ENCODE data around the gene ACER2.
A peak's percentile ranks its signal among the peaks of the same experiment; 100 is the strongest.
"Not testable (repeated sequence)": the region's sequence is repeated elsewhere in the genome, so short reads cannot be mapped to it uniquely, and the experiment has no call there.

The ACER2 gene

GRCh38 chr9:19408693-19409400 lies at the start of gene ACER2:
Gene ACER2 (plus strand): TSS chr9:19409009. CDS start chr9:19409085, 76 bp downstream.
- peak; percentile 55 for DNase-seq

- no peak for DNase-seq
Observed at GRCh38 chr9:19369107-19369506, 39.7 kb upstream of the ACER2 start.

GRCh38 chr9:19371942-19372341 lies 36.9 kb upstream of the ACER2 start:
- no peak for DNase-seq

- DNase-seq: no peak
Observed at GRCh38 chr9:19372567-19372966, 36.2 kb upstream of the ACER2 start.

- no peak for DNase-seq
Observed at GRCh38 chr9:19373527-19373926, 35.3 kb upstream of the ACER2 start.

DNA sequence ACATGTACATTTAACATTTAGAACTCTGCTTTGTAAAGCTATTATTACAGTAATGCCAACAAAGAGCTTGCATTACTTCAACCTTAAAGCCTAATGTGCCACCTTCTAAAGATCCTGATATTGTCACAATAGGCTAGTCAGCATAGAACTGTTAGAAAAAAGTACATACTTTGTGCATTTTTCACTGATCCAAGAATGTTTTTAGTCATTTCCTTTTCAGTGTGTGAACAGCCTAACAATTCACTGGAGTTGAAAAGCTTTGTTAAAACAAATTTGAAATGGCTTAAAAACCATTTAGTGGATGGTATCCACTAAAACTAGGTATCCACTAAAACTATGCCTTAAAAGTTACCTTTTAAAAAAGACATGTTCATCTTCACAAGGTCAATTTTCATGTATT lies 33.3 kb upstream of the ACER2 start:
- no peak for DNase-seq

DNA sequence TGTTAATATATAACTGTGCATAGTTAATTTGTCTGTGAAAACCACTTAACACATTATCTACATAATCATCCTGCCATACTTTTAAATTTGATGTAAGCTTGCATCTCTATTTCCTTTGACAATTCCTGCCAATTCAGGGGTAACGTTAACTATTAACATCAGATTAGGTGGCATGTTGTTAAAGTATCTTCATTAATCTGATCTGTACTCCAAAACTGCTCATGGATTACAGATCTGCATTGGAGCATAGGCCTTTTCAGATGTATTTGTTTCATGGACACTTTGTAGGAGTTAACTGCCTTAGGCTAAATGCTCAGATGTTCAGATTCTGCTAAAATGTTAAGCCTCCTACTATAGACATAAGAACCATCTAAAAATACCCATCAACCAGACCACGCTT lies 31.9 kb upstream of the ACER2 start:
- DNase-seq: no peak

- DNase-seq: no peak
Observed at GRCh38 chr9:19378164-19378563, 30.6 kb upstream of the ACER2 start.

DNA sequence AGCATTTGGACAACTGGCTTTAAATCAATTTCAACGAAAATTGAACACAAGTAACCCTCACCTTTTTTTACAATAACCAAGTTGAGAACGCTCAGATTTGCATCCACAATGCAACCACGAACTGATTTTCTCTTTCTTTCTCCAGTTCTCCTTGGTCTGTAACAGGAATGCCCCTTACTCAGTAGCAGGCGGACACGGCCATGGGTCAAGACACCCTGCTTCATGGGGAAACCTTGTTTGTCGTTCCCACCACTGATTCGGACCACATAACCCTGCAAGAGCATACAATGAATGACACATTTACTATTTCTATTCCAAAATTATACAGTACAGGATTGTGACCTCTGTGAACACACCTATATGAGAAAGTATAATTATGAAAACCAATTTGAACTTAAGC lies 30.2 kb upstream of the ACER2 start:
- no peak for DNase-seq

- no peak for DNase-seq
Observed at GRCh38 chr9:19379283-19379682, 29.5 kb upstream of the ACER2 start.

- DNase-seq: no peak
Observed at GRCh38 chr9:19379697-19380046, 29.1 kb upstream of the ACER2 start.

GRCh38 chr9:19380826-19381075 lies 28.1 kb upstream of the ACER2 start:
- DNase-seq: no peak

DNA sequence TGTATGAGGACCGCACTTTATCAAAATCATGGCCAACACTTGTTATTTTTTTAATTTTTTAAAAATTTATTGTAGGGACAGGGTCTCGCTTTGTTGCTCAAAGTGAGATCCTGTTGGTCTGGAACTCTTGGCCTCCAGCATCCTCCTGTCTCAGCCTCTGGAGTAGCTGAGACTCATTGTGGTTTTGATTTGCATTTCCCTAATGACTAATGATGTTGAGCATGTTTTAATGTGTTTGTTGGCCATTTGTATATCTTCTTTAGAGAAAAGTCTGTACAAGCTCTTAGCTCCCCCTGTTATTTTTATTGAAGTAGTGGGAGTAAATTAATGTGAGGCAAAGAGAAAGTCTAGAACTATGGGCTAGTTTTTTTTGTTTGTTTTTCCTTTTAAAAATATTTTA lies 27.2 kb upstream of the ACER2 start:
- DNase-seq: no peak

DNA sequence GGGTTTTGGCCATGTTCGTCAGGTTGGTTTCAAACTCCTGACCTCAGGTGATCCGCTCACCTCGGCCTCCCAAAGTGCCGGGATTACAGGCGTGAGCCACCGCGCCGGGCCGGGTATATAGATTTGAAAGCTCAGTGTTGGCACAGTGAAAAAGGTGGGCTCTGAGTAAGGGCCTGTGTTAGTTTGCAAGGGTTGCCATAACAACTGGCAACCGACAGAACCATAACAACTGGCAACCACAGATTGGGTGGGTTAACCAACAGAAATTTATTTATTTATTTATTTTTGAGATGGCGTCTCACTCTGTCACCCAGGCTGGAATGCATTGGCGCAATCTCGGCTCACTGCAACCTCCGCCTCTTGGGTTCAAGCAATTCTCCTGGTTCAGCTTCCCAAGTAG lies 23.6 kb upstream of the ACER2 start:
- not testable (repeated sequence) for DNase-seq

DNA sequence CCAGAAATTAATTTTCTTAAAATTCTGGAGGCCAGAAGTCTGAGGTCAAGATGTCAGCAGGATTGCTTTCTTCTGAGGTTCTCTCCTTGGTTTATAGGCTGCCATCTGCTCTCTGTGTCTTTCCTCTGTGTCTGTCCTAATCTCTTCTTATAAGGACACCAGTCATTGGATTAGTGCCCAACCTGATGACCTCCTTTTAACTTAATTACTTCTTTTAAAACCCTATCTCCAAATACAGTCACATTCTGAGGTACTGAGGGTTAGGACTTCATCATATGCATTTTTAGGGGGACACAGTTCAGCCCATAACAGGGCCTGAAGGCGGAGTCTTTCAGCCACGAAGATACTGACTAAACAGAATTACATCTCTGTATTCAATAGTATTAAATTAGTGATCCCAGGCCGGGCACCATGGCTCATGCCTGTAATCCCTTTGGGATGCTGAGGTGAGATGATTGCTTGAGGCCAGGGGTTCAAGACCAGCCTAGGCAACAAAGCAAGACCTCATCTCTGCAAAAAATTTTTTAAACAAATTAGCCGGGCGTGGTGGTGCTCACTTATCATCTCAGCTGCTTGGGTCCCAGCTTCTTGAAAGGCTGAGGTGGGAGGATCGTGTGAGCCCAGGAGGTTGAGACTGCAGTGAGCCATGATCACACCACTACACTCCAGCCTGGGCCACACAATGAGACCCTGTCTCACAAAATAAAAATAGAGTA lies 22.9 kb upstream of the ACER2 start:
- DNase-seq: no peak

GRCh38 chr9:19386502-19387044 lies 22.2 kb upstream of the ACER2 start:
- no peak for DNase-seq

- no peak for DNase-seq
Observed at GRCh38 chr9:19387317-19387716, 21.5 kb upstream of the ACER2 start.

DNA sequence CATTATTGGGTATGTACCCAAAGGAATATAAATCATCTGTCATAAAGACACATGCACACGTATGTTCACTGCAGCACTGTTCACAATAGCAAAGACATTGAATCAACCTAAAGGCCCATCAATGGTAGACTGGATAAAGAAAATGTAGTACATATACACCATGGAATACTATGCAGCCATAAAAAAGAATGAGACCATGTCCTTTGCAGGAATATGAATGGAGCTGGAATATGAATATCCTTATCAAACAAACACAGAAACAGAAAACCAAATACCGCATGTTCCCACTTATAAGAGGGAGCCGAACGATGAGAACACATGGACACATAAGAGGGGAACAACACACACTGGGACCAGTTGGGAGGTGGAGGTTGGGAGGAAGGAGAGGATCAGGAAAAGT lies 19.3 kb upstream of the ACER2 start:
- not testable (repeated sequence) for DNase-seq

GRCh38 chr9:19397845-19398244 lies 11.0 kb upstream of the ACER2 start:
- no peak for DNase-seq

- not testable (repeated sequence) for DNase-seq
Observed at GRCh38 chr9:19403231-19403630, 5.6 kb upstream of the ACER2 start.

GRCh38 chr9:19404283-19405075 lies 4.3 kb upstream of the ACER2 start:
- DNase-seq: no peak

DNA sequence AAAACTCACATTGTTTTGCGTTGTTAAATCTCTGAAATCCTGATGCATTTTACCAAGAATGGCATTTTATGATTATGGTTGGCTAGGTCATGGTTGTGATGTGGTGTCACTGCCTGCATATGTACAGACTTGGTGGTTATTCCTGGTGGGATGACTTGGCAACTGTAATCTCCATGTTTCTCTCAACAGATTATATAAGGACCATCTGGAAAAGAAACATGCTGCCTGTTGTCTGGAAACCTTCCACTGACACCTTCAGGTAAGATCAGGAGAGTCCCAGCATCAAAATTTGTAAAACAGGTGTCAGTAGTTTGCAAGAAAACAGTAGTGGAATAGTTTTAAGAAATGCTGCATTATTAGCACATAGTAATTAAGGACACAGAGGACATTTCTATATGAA lies 3.0 kb upstream of the ACER2 start:
- no peak for DNase-seq

DNA sequence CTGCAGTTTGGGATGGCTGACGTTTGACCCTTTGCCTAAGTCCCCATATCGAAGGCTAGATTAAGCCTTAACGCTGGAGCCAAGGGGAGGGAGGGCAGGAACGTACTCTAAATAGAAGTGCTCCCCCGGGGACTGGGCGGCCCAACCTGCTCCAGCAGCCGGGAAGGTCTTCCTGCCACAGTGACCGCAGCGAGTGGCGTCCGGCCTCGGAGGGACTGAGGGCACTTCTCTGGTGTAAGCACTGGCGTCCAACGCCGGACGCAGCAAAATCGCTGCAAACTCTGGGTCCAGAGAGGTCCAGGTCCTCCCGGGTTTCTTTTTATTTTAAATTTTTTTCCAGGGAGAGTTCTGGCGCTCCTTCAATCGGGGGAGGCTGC lies 505 bp upstream of the ACER2 start:
- no peak for DNase-seq

All from DMS 273 treated with DMSO at 0.1 percent for 48 hours (cell line).